GM12891 (cell line): ENCODE results near the gene FAM9C.

Source experiments
- POLR2A ChIP-seq: IDR thresholded peaks from 2 replicates; pipeline ENCODE4 v1.6.1; 2011; ENCODE audit warnings: low read depth, low read length, control low read depth
- POLR2AphosphoS5 ChIP-seq: IDR thresholded peaks from 2 replicates; pipeline ENCODE4 v1.6.1; 2011; ENCODE audit warnings: low read depth, low read length, control low read depth
- SPI1 ChIP-seq: IDR thresholded peaks from 2 replicates; pipeline ENCODE4 v1.6.1; 2011; ENCODE audit warnings: low read depth, low read length, control low read depth
- TAF1 ChIP-seq: IDR thresholded peaks from 2 replicates; pipeline ENCODE4 v1.6.1; 2011; ENCODE audit warnings: low read depth, low read length, control low read depth

- TF ChIP-seq SPI1: no peak
- no peak for TF ChIP-seq POLR2A
- TF ChIP-seq TAF1: no peak
- no peak for TF ChIP-seq POLR2AphosphoS5
Observed at GRCh38 chrX:12987340-12987739, 57.1 kb downstream of the FAM9C start.
